Fibroblast of lung (primary cell): ENCODE data around the gene DHPS.

Source experiments
- CTCF ChIP-seq, 2 donors: IDR thresholded peaks in 1 of 2; conservative IDR thresholded peaks in 1 of 2; 1 replicate in 1 of 2; 2 replicates in 1 of 2; pipeline ENCODE4 v1.5.1; 2011 to 2012; ENCODE audit warnings: low read length in 2 of 2, control low read depth in 1 of 2, inconsistent platforms in 1 of 2, low read depth in 1 of 2, mild to moderate bottlenecking in 1 of 2
- EZH2 ChIP-seq: IDR thresholded peaks from 2 replicates; pipeline ENCODE4 v1.5.1; 2012; ENCODE audit warnings: low read length, control low read depth, mild to moderate bottlenecking; ENCODE audit errors: missing control alignments

- TF ChIP-seq CTCF (conservative IDR thresholded peaks at IDR 0.05 in 1 of 2, IDR thresholded peaks at IDR 0.05 in 1 of 2; ENCODE audit: low read depth in 1 of 2, low read length in 2 of 2) (no peak), EZH2 (no peak)
These were observed 46.2 kb upstream of the DHPS start for GRCh38 chr19:12727745-12728433.
